GM19240 (cell line): ENCODE results near the gene LTBP3.
"Not testable (repeated sequence)": the region's sequence is repeated elsewhere in the genome, so short reads cannot be mapped to it uniquely, and the experiment has no call there.

Source experiments
- DNase-seq: peaks from one replicate; pipeline ENCODE4 v3.0.0; 2011; ENCODE audit warnings: low spot score; ENCODE audit not compliant: insufficient read length

The LTBP3 gene

GRCh38 chr11:65518941-65519549, 39.1 kb downstream of the LTBP3 start:
- not testable (repeated sequence) for DNase-seq

GRCh38 chr11:65516135-65516968, 41.8 kb downstream of the LTBP3 start:
- no peak for DNase-seq

GRCh38 chr11:65512311-65512710, 45.8 kb downstream of the LTBP3 start:
- not testable (repeated sequence) for DNase-seq

GRCh38 chr11:65506772-65507505, 51.2 kb downstream of the LTBP3 start:
- DNase-seq = no peak

- DNase-seq = no peak
Measured at GRCh38 chr11:65506290-65506771, 51.8 kb downstream of the LTBP3 start.

GRCh38 chr11:65505466-65506289, 52.5 kb downstream of the LTBP3 start:
- no peak for DNase-seq

GRCh38 chr11:65504674-65505465, 53.3 kb downstream of the LTBP3 start:
- DNase-seq = no peak

- no peak for DNase-seq
Measured at GRCh38 chr11:65503949-65504673, 54.0 kb downstream of the LTBP3 start.

GRCh38 chr11:65503368-65503948, 54.7 kb downstream of the LTBP3 start:
- no peak for DNase-seq

GRCh38 chr11:65502555-65503367, 55.4 kb downstream of the LTBP3 start:
- no peak for DNase-seq

GRCh38 chr11:65502274-65502554, 55.9 kb downstream of the LTBP3 start:
- DNase-seq = no peak

GRCh38 chr11:65501472-65502273, 56.5 kb downstream of the LTBP3 start:
- no peak for DNase-seq

GRCh38 chr11:65501186-65501471, 57.0 kb downstream of the LTBP3 start:
- no peak for DNase-seq

- DNase-seq = no peak
Measured at GRCh38 chr11:65500387-65501185, 57.6 kb downstream of the LTBP3 start.

- DNase-seq = no peak
Measured at GRCh38 chr11:65499713-65500386, 58.3 kb downstream of the LTBP3 start.

GRCh38 chr11:65498977-65499712, 59.0 kb downstream of the LTBP3 start, which contains the start of gene MALAT1:
Gene MALAT1 (plus strand): TSS chr11:65499045.
- DNase-seq = no peak
